ENCODE measurements around the gene ANAPC7. TPM values are rescaled to one million over a fixed set of nuclear protein-coding genes. Genes with fewer than 3 reads are reported as not detected.
"Not testable (repeated sequence)": the region's sequence is repeated elsewhere in the genome, so short reads cannot be mapped to it uniquely, and the experiment has no call there.

ANAPC7 gene
- total and polyA plus RNA-seq, 9 donors, result 46.2 to 79.7 (median 53.6) TPM

DNA sequence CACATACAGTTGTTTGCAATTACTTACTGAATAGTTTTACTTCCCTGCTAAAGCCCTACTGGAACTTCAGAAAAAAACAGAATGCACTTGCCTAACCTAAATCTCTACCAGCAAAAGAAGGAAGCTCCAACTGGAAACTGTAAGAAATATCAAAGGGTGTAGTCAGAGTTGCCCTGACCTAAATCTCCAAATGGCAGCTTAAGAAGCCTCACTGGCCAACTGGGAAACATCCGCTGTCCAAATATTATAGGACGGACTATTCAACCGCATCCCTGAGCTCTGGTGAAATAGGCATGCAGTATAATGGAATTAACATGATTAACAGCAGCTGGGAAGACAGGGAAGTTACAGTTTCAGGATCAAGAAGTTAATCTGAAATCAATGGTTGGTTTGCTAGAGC is 24.3 kb downstream of the ANAPC7 start:
- H3K4me1 ChIP-seq (ENCODE audit: control insufficient read depth, insufficient read depth, low read length), result peaks cover 15% of the 10 kb centered on the region
- H3K9me3 ChIP-seq (replicated peaks; ENCODE audit: control insufficient read depth, low read depth, low read length), result no peaks in the 10 kb centered on the region
- no peak overlapping the region for H3K4me3 ChIP-seq (ENCODE audit: low read length)
- H3K27ac ChIP-seq (ENCODE audit: low read length), result peak overlapping the region; percentile 13
- 100% methylated on average over 3 of the region's 3 CpGs for WGBS (ENCODE audit: insufficient coverage)
- DNase-seq, result no peak
- no peaks in the 10 kb centered on the region for H3K27me3 ChIP-seq (ENCODE audit: control insufficient read depth, insufficient read depth, low read length)
- peaks cover 68% of the 10 kb centered on the region for H3K36me3 ChIP-seq (ENCODE audit: control insufficient read depth, insufficient read depth, low read length)

DNA sequence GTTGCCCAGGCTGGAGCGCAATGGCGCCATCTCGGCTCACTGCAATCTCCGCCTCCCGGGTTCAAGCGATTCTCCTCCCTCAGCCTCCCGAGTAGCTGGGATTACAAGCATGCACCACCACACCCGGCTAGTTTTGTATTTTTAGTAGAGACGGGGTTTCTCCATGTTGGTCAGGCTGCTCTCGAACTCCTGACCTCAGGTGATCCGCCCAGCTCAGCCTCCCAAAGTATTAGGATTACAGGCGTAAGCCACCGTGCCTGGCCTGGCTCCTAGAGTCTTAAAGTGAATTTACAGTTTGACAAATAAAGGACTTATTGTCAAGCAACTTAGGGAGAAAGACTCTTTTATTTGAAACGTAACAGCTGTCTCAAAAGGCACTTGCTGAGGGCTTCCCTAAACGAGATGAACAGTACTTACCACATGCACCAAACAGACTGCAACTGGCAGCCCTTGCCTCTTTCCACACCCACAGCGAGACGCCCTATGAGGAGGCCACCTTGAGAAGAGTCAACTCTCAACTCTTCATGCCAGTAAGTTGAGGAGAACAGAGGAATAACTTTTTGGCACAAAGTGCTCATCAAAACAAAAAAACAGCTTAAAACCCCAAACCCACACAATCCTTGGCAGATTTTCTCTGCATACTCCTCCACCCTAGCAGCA is 25.2 kb downstream of the ANAPC7 start:
- H3K36me3 ChIP-seq (ENCODE audit: control insufficient read depth, insufficient read depth, low read length), result peaks cover 73% of the 10 kb centered on the region
- not testable (repeated sequence) for DNase-seq; H3K4me3 ChIP-seq (ENCODE audit: low read length); H3K27me3 ChIP-seq (ENCODE audit: control insufficient read depth, insufficient read depth, low read length); H3K9me3 ChIP-seq (replicated peaks; ENCODE audit: control insufficient read depth, low read depth, low read length); H3K27ac ChIP-seq (ENCODE audit: low read length)
- peaks cover 25% of the 10 kb centered on the region for H3K4me1 ChIP-seq (ENCODE audit: control insufficient read depth, insufficient read depth, low read length)
- WGBS (ENCODE audit: insufficient coverage), result 81% methylated on average over 7 of the region's 17 CpGs

DNA sequence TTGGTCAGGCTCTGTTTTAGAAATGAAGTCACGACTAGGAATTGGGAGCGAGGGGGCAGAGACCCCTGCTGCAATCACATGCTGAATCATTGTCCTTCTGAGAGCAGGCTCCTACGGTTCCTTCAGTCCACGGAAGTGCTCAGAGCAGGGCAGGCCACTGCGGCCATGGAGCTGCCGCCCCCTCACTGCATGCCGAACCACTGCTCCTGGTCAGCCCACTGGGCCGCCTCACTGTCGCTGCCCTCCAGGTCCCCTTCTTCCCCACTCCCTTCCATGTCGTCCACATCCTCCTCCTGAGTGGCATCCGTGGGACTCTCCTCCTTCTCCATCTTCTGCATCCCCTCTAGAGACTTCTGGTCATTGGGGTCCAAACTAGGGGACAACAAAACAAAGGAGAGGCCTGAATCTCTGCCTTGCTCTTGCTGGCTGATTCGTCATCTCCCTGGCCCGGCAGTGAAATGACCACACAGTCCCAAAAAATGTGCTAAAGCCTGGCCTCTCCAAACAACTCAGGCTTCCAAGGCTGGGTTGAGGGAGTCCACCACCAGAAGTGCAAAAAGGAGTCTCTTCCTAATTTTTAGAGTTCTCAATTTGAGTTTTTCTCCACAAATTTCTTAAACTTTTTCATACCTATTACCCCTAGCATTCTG is 29.4 kb downstream of the ANAPC7 start:
- WGBS (ENCODE audit: insufficient coverage), result 80% methylated on average over 11 of the region's 13 CpGs
- H3K4me3 ChIP-seq (ENCODE audit: low read length), result no peak overlapping the region
- DNase-seq, result no peak
- peaks cover 52% of the 10 kb centered on the region for H3K4me1 ChIP-seq (ENCODE audit: control insufficient read depth, insufficient read depth, low read length)
- peaks cover 75% of the 10 kb centered on the region for H3K36me3 ChIP-seq (ENCODE audit: control insufficient read depth, insufficient read depth, low read length)
- H3K9me3 ChIP-seq (replicated peaks; ENCODE audit: control insufficient read depth, low read depth, low read length), result no peaks in the 10 kb centered on the region
- H3K27me3 ChIP-seq (ENCODE audit: control insufficient read depth, insufficient read depth, low read length), result no peaks in the 10 kb centered on the region
- peak overlapping the region; percentile 56 for H3K27ac ChIP-seq (ENCODE audit: low read length)

DNA sequence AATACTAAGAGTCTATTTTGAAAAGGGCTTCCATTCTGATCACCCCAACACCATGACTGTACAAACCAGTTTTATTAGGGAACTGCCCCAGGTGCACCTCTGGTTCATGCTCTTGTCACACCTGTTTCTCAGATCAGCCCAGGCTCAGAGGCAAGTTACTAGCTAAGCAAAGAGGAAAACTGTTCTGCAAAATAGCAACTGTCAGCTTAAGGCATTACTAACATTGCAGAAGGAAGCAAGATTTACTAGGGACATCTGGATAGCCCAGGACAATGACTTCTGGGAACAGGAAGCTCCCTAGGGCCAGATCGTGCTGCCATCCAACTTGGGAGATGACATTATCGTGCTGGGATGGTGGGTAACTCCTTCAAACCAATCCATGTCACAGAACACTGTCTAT is 30.1 kb downstream of the ANAPC7 start:
- DNase-seq, result peak; percentile 69
- Histone ChIP-seq H3K36me3 (ENCODE audit: control insufficient read depth, insufficient read depth, low read length) (peaks cover 69% of the 10 kb centered on the region), H3K4me3 (ENCODE audit: low read length) (no peak overlapping the region), H3K27me3 (ENCODE audit: control insufficient read depth, insufficient read depth, low read length) (no peaks in the 10 kb centered on the region), H3K9me3 (replicated peaks; ENCODE audit: control insufficient read depth, low read depth, low read length) (no peaks in the 10 kb centered on the region), H3K4me1 (ENCODE audit: control insufficient read depth, insufficient read depth, low read length) (peaks cover 52% of the 10 kb centered on the region), H3K27ac (ENCODE audit: low read length) (peak overlapping the region; percentile 56)
- WGBS (ENCODE audit: insufficient coverage), result no CpG with 5 or more reads among the region's 2 CpGs

DNA sequence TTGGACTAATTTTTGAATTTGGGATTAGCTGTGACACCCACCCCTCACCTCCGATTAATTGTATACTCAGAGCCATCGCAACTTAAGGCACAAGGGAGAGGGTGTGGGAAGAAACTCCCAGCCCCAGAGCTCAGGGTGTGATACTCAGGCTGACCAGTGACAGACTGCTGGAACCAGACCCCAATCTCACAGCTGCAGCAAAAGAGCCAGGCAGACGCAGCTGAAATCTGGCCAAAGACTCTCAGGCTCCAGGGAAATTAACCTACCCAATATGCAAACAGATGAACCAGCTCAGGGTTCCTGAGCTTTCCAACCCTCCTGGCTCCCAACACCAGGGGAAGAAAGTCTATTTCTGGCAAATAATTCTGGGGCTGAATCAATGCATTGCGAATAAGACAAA is 30.5 kb downstream of the ANAPC7 start:
- no peaks in the 10 kb centered on the region for H3K27me3 ChIP-seq (ENCODE audit: control insufficient read depth, insufficient read depth, low read length)
- H3K9me3 ChIP-seq (replicated peaks; ENCODE audit: control insufficient read depth, low read depth, low read length), result no peaks in the 10 kb centered on the region
- no peak overlapping the region for H3K4me3 ChIP-seq (ENCODE audit: low read length)
- peaks cover 52% of the 10 kb centered on the region for H3K4me1 ChIP-seq (ENCODE audit: control insufficient read depth, insufficient read depth, low read length)
- peaks cover 66% of the 10 kb centered on the region for H3K36me3 ChIP-seq (ENCODE audit: control insufficient read depth, insufficient read depth, low read length)
- no CpG with 5 or more reads among the region's 4 CpGs for WGBS (ENCODE audit: insufficient coverage)
- DNase-seq, result peak; percentile 90
- H3K27ac ChIP-seq (ENCODE audit: low read length), result peak overlapping the region; percentile 56

DNA sequence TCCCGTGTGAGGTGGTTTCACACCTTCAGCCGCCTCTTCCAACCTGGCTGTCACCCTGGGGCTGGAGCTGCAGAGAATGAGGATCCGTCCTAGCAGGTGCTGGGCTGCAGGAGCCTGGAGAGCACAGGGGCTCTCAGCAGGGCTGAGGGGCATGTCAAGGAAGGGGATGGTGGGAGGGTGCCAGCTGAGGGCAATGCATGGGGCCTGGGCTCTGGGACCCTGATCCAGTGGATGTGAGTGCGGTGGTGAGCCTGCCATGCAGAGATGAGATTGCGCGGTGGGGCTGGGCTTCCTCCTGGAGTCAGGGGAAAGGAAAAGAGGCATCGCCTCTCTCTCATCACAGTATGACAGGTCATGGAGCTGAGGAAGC is 31.5 kb downstream of the ANAPC7 start:
- Histone ChIP-seq H3K27ac (ENCODE audit: low read length) (no peak overlapping the region), H3K27me3 (ENCODE audit: control insufficient read depth, insufficient read depth, low read length) (no peaks in the 10 kb centered on the region), H3K9me3 (replicated peaks; ENCODE audit: control insufficient read depth, low read depth, low read length) (no peaks in the 10 kb centered on the region), H3K4me1 (ENCODE audit: control insufficient read depth, insufficient read depth, low read length) (peaks cover 50% of the 10 kb centered on the region), H3K36me3 (ENCODE audit: control insufficient read depth, insufficient read depth, low read length) (peaks cover 58% of the 10 kb centered on the region), H3K4me3 (ENCODE audit: low read length) (no peak overlapping the region)
- no peak for DNase-seq
- 83% methylated on average over 2 of the region's 7 CpGs for WGBS (ENCODE audit: insufficient coverage)

DNA sequence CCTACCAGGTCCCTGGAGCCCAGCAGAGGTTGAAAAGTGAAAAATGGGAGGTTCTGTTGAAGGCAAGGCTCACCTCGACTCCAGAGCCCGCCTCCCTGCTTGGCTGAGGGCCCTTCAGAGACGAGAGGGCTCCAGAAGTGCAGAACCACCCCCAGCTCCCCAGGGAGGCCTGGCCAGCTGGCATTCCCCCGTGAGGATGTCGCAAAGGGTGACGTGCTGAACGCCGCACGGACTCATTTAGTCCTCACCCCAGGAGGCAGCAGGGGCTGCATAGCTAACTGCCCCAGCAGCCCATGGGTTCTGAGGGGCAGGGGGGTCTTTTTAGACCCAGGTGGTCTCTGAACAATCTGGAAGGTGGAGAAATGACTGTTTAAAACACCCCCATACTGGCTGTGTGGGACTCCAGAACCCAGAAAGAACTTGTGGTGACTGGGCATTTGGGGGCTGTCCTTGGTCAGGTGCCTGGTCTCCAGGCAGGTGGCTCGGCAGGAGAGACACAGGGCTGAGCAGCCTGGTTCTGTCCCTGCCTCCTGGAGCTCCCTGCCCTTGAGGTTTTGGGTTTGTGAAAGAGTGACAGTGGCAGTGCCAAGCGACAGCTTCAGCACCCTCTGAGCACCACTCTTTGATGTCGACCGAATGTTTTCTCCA is 32.0 kb downstream of the ANAPC7 start:
- Histone ChIP-seq H3K27me3 (ENCODE audit: control insufficient read depth, insufficient read depth, low read length) (no peaks in the 10 kb centered on the region), H3K4me1 (ENCODE audit: control insufficient read depth, insufficient read depth, low read length) (peaks cover 53% of the 10 kb centered on the region), H3K9me3 (replicated peaks; ENCODE audit: control insufficient read depth, low read depth, low read length) (no peaks in the 10 kb centered on the region), H3K4me3 (ENCODE audit: low read length) (no peak overlapping the region), H3K27ac (ENCODE audit: low read length) (no peak overlapping the region), H3K36me3 (ENCODE audit: control insufficient read depth, insufficient read depth, low read length) (peaks cover 56% of the 10 kb centered on the region)
- DNase-seq, result no peak
- 41% methylated on average over 6 of the region's 13 CpGs for WGBS (ENCODE audit: insufficient coverage)

DNA sequence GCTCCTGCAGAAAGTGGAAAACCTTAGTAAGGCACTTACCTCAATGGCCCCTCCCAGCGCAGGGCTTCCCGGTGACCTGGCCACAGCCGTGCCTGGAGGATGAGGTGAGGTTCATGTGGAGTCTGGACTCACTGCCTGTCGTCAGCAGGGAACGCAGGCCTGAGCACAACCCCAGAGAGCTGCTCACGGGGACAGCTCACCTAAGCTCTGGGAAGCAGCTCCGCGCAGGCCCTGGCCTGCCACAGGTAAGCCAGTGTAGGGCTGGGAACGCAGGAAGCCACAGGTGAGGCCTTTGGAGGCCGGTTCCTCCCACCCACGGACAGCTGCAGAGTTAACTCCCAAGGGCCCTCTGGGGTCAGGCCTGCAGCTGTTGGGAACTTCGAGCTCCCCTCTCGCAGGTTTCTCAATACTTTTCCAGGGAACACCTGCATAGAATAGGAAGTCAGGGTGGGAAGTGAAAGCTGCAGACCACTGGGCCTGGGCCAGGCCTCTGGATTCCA is 32.7 kb downstream of the ANAPC7 start:
- Histone ChIP-seq H3K36me3 (ENCODE audit: control insufficient read depth, insufficient read depth, low read length) (peaks cover 52% of the 10 kb centered on the region), H3K27me3 (ENCODE audit: control insufficient read depth, insufficient read depth, low read length) (no peaks in the 10 kb centered on the region), H3K4me3 (ENCODE audit: low read length) (no peak overlapping the region), H3K9me3 (replicated peaks; ENCODE audit: control insufficient read depth, low read depth, low read length) (no peaks in the 10 kb centered on the region), H3K27ac (ENCODE audit: low read length) (no peak overlapping the region), H3K4me1 (ENCODE audit: control insufficient read depth, insufficient read depth, low read length) (peaks cover 53% of the 10 kb centered on the region)
- WGBS (ENCODE audit: insufficient coverage), result 49% methylated on average over 11 of the region's 13 CpGs
- DNase-seq, result peak; percentile 65

DNA sequence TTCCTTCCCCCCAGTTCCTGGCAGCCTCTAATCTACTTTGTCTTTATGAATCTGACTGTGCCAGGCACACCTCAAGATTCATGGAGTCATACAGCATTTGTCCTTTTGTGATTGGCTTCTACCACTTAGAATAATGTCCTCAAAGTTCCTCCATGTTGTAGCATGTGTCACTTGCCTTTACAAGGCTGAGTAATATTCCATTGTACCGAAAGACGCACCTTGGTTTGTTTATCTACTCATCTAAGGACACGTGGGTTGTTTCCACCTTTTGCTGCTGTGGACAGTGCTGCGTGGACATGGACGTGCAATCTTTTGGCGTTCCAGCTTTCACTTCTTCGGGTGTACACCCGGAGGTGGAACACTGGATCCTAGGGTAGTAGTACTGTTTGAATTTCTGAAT is 33.5 kb downstream of the ANAPC7 start:
- WGBS (ENCODE audit: insufficient coverage), result 100% methylated on average over 2 of the region's 8 CpGs
- peaks cover 50% of the 10 kb centered on the region for H3K4me1 ChIP-seq (ENCODE audit: control insufficient read depth, insufficient read depth, low read length)
- H3K9me3 ChIP-seq (replicated peaks; ENCODE audit: control insufficient read depth, low read depth, low read length), result no peaks in the 10 kb centered on the region
- no peak overlapping the region for H3K4me3 ChIP-seq (ENCODE audit: low read length)
- no peak for DNase-seq
- H3K36me3 ChIP-seq (ENCODE audit: control insufficient read depth, insufficient read depth, low read length), result peaks cover 48% of the 10 kb centered on the region
- no peak overlapping the region for H3K27ac ChIP-seq (ENCODE audit: low read length)
- no peaks in the 10 kb centered on the region for H3K27me3 ChIP-seq (ENCODE audit: control insufficient read depth, insufficient read depth, low read length)

DNA sequence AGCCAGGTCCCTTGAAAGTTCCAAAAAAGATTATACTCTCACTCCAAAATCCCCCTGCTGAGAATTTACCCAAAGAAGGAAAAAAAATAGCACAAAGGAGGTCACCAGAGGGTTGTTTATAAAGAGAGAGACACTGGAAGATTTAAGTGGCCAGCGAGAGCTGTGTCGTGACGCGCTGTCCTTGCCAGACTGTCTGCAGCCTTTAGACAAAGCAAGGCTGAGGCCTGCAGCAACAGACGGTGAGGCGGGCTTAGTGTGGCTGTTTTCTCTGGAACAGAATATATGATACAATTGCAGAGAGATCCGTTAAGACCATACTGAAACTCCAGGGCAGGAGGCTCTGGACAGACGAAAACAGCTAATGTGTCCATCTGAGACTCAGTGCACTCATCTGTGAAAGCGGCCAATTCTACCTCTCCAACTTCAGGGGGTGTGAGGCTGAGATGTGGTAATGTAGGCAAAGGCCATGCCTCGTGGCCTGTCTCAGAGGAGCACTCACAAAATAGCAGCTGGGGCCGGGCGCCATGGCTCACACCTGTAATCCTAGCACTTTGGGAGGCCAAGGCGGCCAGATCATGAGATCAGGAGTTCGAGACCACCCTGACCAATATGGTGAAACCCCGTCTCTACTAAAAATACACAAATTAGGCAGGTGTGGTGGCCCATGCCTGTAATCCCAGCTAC is 36.2 kb downstream of the ANAPC7 start:
- H3K27me3 ChIP-seq (ENCODE audit: control insufficient read depth, insufficient read depth, low read length), result no peaks in the 10 kb centered on the region
- H3K4me3 ChIP-seq (ENCODE audit: low read length), result no peak overlapping the region
- DNase-seq, result peak; percentile 74
- no peak overlapping the region for H3K27ac ChIP-seq (ENCODE audit: low read length)
- peaks cover 26% of the 10 kb centered on the region for H3K4me1 ChIP-seq (ENCODE audit: control insufficient read depth, insufficient read depth, low read length)
- peaks cover 25% of the 10 kb centered on the region for H3K36me3 ChIP-seq (ENCODE audit: control insufficient read depth, insufficient read depth, low read length)
- H3K9me3 ChIP-seq (replicated peaks; ENCODE audit: control insufficient read depth, low read depth, low read length), result no peaks in the 10 kb centered on the region
- WGBS (ENCODE audit: insufficient coverage), result 54% methylated on average over 11 of the region's 15 CpGs

Measured in muscle of leg (tissue), 11 donors.